Activated naive CD8-positive, alpha-beta T cell (primary cell): ENCODE data around the gene ATXN10.

Source experiments
- H3K27ac Mint-ChIP-seq: one replicate; pipeline ENCODE4 v1.8.0; 2021; ENCODE audit warnings: mixed read lengths
- H3K27me3 Mint-ChIP-seq: one replicate; pipeline ENCODE4 v1.8.0; 2021; ENCODE audit warnings: mixed read lengths
- H3K36me3 Mint-ChIP-seq: one replicate; pipeline ENCODE4 v1.8.0; 2021; ENCODE audit warnings: mixed read lengths
- H3K4me1 Mint-ChIP-seq: one replicate; pipeline ENCODE4 v1.8.0; 2021; ENCODE audit warnings: low read depth, mixed read lengths
- H3K4me3 Mint-ChIP-seq: one replicate; pipeline ENCODE4 v1.8.0; 2021; ENCODE audit warnings: mild to moderate bottlenecking, mixed read lengths
- H3K9me3 Mint-ChIP-seq: one replicate; pipeline ENCODE4 v1.8.0; 2021; ENCODE audit warnings: low read depth, mixed read lengths

The ATXN10 gene

DNA sequence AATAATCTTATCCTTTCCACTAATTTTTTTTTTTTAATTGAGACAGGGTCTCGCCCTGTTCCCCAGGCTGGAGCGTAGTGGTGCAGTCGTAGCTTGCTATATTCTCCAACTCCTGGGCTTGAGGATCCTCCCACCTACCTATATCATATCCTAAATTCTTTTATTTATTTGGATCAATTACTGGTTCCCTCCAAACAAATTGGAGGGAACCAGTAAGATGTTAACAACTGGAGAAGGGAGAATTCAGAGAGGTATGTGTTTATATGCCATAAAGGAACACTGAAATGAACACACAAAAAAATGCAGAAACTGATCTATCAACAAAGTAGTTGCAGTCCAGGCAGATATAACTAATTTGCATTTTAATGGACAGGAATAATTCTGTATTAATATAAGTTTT is 63.6 kb downstream of the ATXN10 start:
- Mint-ChIP-seq H3K27me3 (no peaks in the 10 kb centered on the region), H3K9me3 (no peaks in the 10 kb centered on the region), H3K4me1 (no peaks in the 10 kb centered on the region), H3K4me3 (no peak overlapping the region), H3K27ac (no peak overlapping the region), H3K36me3 (peaks cover 10% of the 10 kb centered on the region)

- Mint-ChIP-seq H3K27me3 (no peaks in the 10 kb centered on the region), H3K4me1 (no peaks in the 10 kb centered on the region), H3K27ac (no peak overlapping the region), H3K9me3 (no peaks in the 10 kb centered on the region), H3K4me3 (no peak overlapping the region), H3K36me3 (peaks cover 26% of the 10 kb centered on the region)
Measured at GRCh38 chr22:45738206-45738605, 66.6 kb downstream of the ATXN10 start.

DNA sequence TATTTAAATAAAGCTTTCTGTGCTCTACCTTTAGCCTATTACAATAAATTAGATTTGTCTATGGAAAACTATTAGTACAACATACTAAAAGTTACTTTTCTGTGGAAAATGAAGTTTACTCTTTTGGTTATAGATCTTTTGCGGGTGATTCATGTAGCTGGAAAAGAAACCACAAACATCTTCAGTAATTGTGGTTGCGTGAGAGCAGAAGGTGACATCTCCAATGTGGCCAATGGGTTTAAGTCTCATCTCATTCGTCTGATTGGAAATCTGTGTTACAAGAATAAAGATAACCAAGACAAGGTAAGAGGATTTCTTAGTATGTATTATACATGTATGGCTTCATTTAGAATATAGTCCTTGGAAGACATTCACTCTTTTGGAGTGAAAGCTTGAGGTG is 68.6 kb downstream of the ATXN10 start:
- H3K9me3 Mint-ChIP-seq, result no peaks in the 10 kb centered on the region
- no peak overlapping the region for H3K4me3 Mint-ChIP-seq
- H3K27ac Mint-ChIP-seq, result no peak overlapping the region
- no peaks in the 10 kb centered on the region for H3K27me3 Mint-ChIP-seq
- peaks cover 28% of the 10 kb centered on the region for H3K36me3 Mint-ChIP-seq
- no peaks in the 10 kb centered on the region for H3K4me1 Mint-ChIP-seq

GRCh38 chr22:45742866-45743450 is 71.3 kb downstream of the ATXN10 start:
- no peaks in the 10 kb centered on the region for H3K27me3 Mint-ChIP-seq
- peaks cover 2% of the 10 kb centered on the region for H3K4me1 Mint-ChIP-seq
- H3K27ac Mint-ChIP-seq, result no peak overlapping the region
- H3K36me3 Mint-ChIP-seq, result peaks cover 29% of the 10 kb centered on the region
- H3K9me3 Mint-ChIP-seq, result no peaks in the 10 kb centered on the region
- H3K4me3 Mint-ChIP-seq, result no peak overlapping the region

DNA sequence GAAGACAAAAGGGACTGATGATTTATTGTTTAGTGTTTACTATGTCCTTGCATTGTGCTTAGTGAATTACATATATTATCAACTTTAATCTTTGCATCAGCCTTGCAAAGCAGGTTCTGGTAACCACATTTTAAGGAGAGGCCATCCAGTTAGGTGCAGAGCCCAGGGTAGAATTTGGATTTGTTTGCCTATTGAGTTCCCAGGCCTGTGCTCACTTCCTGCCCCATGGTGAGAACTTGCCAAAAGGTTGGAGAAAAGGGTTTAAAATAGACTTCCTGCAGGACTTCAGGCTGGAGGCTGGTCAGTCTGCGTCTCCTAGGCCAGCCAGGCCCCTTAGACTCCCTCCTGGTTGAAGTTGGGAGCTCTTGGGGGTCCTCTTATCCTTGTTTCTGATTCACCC is 72.1 kb downstream of the ATXN10 start:
- peaks cover 27% of the 10 kb centered on the region for H3K36me3 Mint-ChIP-seq
- H3K27me3 Mint-ChIP-seq, result no peaks in the 10 kb centered on the region
- H3K27ac Mint-ChIP-seq, result no peak overlapping the region
- peaks cover 2% of the 10 kb centered on the region for H3K4me1 Mint-ChIP-seq
- H3K4me3 Mint-ChIP-seq, result no peak overlapping the region
- no peaks in the 10 kb centered on the region for H3K9me3 Mint-ChIP-seq

DNA sequence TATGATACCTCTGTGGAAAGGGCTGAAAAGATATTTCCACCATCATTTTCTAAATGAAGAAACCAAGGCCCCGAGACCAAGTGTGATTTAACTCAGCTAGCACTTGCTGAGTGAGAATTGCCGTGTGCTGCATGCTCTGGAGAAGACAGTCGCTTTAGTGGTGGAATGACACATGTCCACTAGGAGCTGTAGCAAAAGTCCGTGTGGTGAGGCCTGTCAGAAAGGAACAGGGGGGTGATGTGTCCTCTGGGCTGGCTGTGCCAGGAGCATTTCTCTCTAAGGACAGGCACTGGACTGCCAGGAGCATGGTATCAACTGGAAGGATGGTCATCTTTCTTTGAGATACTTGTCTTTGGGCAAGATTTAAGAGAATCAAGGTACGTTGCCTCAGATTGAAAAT is 72.8 kb downstream of the ATXN10 start:
- peaks cover 25% of the 10 kb centered on the region for H3K36me3 Mint-ChIP-seq
- H3K4me3 Mint-ChIP-seq, result no peak overlapping the region
- H3K27ac Mint-ChIP-seq, result no peak overlapping the region
- peaks cover 2% of the 10 kb centered on the region for H3K4me1 Mint-ChIP-seq
- no peaks in the 10 kb centered on the region for H3K9me3 Mint-ChIP-seq
- H3K27me3 Mint-ChIP-seq, result no peaks in the 10 kb centered on the region

GRCh38 chr22:45750626-45751025 is 79.0 kb downstream of the ATXN10 start:
- no peaks in the 10 kb centered on the region for H3K9me3 Mint-ChIP-seq
- no peak overlapping the region for H3K27ac Mint-ChIP-seq
- peaks cover 2% of the 10 kb centered on the region for H3K4me1 Mint-ChIP-seq
- no peak overlapping the region for H3K4me3 Mint-ChIP-seq
- H3K27me3 Mint-ChIP-seq, result no peaks in the 10 kb centered on the region
- peaks cover 7% of the 10 kb centered on the region for H3K36me3 Mint-ChIP-seq

GRCh38 chr22:45752036-45752435 is 80.4 kb downstream of the ATXN10 start:
- H3K27me3 Mint-ChIP-seq, result no peaks in the 10 kb centered on the region
- H3K27ac Mint-ChIP-seq, result no peak overlapping the region
- H3K36me3 Mint-ChIP-seq, result peaks cover 11% of the 10 kb centered on the region
- H3K4me3 Mint-ChIP-seq, result no peak overlapping the region
- H3K4me1 Mint-ChIP-seq, result peaks cover under 1% of the 10 kb centered on the region
- H3K9me3 Mint-ChIP-seq, result no peaks in the 10 kb centered on the region

GRCh38 chr22:45754822-45755221 is 83.2 kb downstream of the ATXN10 start:
- peaks cover 13% of the 10 kb centered on the region for H3K36me3 Mint-ChIP-seq
- H3K27me3 Mint-ChIP-seq, result no peaks in the 10 kb centered on the region
- H3K9me3 Mint-ChIP-seq, result no peaks in the 10 kb centered on the region
- no peaks in the 10 kb centered on the region for H3K4me1 Mint-ChIP-seq
- H3K27ac Mint-ChIP-seq, result no peak overlapping the region
- H3K4me3 Mint-ChIP-seq, result no peak overlapping the region

DNA sequence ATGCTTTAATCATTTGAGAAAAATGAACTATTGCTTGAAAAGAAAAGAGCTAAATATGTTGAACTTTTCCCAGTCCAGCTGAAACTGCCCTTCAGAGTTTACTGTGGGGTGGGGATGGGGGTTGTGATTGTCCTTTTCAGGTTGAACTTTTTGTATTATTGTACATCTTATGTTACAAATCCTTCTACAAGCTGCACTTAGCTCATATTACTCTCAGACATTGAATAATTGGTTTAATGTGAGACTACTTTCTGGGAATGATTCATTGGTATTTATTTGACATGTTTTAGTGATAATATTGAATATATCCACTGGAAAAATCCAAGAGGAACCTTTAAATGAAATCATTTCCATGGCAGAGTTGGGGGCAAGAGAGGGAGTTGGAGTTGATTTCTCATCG is 84.9 kb downstream of the ATXN10 start:
- Mint-ChIP-seq H3K4me3 (no peak overlapping the region), H3K36me3 (peaks cover 16% of the 10 kb centered on the region), H3K9me3 (no peaks in the 10 kb centered on the region), H3K4me1 (no peaks in the 10 kb centered on the region), H3K27ac (no peak overlapping the region), H3K27me3 (no peaks in the 10 kb centered on the region)

- Mint-ChIP-seq H3K4me1 (no peaks in the 10 kb centered on the region), H3K36me3 (peaks cover 13% of the 10 kb centered on the region), H3K9me3 (no peaks in the 10 kb centered on the region), H3K4me3 (no peak overlapping the region), H3K27ac (no peak overlapping the region), H3K27me3 (no peaks in the 10 kb centered on the region)
Measured at GRCh38 chr22:45757068-45757467, 85.4 kb downstream of the ATXN10 start.

DNA sequence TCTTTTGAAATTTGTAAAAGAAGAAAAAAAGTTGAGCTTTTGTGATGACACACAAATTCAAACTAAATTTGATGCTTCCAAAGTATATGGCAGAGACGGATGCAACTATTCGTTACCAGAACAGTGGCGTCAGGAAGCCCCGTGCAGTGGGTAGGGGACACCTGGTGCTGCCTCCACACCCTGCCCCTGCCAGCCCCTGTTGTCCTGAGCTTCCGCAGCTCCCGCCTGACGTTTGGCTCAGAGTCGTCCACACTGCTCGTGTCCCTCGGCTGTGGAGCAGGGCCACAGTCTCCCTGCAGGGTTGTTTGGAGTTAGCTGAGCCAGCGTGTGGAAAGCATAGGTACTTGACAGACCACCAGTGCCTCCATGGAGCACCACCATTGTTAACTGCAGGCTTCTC is 86.3 kb downstream of the ATXN10 start:
- H3K4me3 Mint-ChIP-seq, result no peak overlapping the region
- H3K27me3 Mint-ChIP-seq, result no peaks in the 10 kb centered on the region
- H3K27ac Mint-ChIP-seq, result no peak overlapping the region
- H3K9me3 Mint-ChIP-seq, result no peaks in the 10 kb centered on the region
- peaks cover 12% of the 10 kb centered on the region for H3K36me3 Mint-ChIP-seq
- no peaks in the 10 kb centered on the region for H3K4me1 Mint-ChIP-seq

- Mint-ChIP-seq H3K27ac (no peak overlapping the region), H3K36me3 (peaks cover 12% of the 10 kb centered on the region), H3K4me3 (no peak overlapping the region)
Measured at GRCh38 chr22:45758603-45759002, 87.0 kb downstream of the ATXN10 start.

DNA sequence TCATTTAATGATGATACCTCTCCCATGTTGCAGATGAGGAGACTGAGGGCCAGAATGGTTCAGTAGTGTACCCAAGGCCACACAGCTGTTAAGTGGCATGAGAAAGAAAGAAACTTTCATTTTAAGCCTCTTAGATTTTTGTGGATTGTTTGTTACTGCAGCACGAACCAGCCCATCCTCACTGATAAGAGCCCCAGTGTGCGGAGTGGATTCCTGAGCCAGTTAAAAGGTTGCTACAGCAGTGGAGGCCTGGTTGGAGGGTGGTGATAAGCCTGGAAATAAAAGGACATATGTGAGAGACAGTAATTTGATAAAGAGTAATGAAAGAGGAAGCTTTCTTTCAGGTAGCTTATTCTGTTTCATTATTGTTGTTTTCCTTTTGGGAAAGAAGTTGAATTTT is 89.0 kb downstream of the ATXN10 start:
- Mint-ChIP-seq H3K36me3 (peaks cover 15% of the 10 kb centered on the region), H3K27ac (no peak overlapping the region)

More at GRCh38 chr22:45758603-45759002, 87.0 kb downstream of the ATXN10 start:
- Mint-ChIP-seq H3K9me3 (no peaks in the 10 kb centered on the region), H3K4me1 (no peaks in the 10 kb centered on the region), H3K27me3 (no peaks in the 10 kb centered on the region)

DNA sequence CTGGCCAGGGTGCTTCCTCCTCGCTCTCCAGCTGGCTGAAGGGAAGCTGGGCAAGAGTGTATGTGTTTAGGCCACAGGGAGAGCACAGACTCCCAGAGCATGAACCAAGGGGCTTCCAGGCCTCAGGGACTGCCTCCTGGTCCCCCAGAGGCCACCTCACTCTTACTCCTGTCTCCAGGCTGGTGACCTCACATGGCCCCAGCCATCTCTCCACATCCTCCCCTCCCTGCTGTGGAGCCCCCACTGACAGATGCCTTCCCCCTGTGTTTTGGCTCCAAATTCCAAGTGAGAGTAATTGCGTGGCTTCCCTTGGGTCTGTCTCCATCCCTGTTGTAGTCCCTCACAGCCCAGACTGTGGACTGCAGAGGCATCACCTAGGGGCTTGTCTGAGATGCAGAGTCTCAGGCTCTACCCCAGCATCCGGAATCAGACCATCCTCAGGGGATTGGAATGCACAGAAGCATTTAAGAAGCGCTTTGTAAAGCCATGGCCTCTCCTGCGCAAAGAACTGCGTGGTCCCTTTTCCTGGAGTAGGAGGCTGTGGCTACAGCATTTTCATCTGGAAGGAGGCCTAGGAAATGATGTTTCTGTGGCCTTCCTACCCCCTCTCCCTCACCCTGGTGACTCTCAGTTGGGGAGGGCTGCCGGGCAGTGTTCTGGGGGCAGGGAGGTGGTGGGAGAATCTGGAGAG is 91.1 kb downstream of the ATXN10 start:
- H3K4me3 Mint-ChIP-seq, result no peak overlapping the region
- no peak overlapping the region for H3K27ac Mint-ChIP-seq

More for the DNA sequence above, 89.0 kb downstream of the ATXN10 start:
- H3K27me3 Mint-ChIP-seq, result no peaks in the 10 kb centered on the region
- H3K4me1 Mint-ChIP-seq, result peaks cover 2% of the 10 kb centered on the region
- H3K4me3 Mint-ChIP-seq, result no peak overlapping the region
- H3K9me3 Mint-ChIP-seq, result no peaks in the 10 kb centered on the region

DNA sequence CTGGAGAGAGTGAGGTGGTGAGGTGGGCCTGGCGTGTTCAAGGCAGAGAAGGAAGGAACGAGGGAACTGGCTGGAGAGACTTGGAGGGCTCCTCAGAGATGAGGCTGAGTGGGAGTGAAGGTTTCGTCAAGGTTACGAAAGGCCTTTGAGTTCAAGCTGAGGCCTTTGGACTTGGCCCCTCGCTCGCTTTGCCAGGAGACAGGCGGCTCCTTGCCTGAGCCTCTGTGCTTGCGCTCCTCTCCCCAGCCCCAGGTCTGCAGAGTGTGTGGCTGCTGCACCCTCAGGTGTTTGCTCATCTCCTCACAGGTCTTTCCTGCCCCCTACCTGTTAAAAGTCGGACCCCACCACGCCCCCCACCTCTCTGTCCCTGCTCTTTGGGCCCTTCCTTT is 91.6 kb downstream of the ATXN10 start:
- Mint-ChIP-seq H3K4me1 (peaks cover 2% of the 10 kb centered on the region), H3K27ac (no peak overlapping the region), H3K36me3 (peaks cover 12% of the 10 kb centered on the region), H3K27me3 (no peaks in the 10 kb centered on the region), H3K4me3 (no peak overlapping the region), H3K9me3 (no peaks in the 10 kb centered on the region)

More for the DNA sequence above, 91.1 kb downstream of the ATXN10 start:
- no peaks in the 10 kb centered on the region for H3K9me3 Mint-ChIP-seq
- peaks cover 10% of the 10 kb centered on the region for H3K36me3 Mint-ChIP-seq
- H3K4me1 Mint-ChIP-seq, result peaks cover 2% of the 10 kb centered on the region
- no peaks in the 10 kb centered on the region for H3K27me3 Mint-ChIP-seq
